Activated naive CD4-positive, alpha-beta T cell treated with anti-CD3 and anti-CD28 coated beads, Interleukin-2, amount 10 ng/mL, durations not matched to agents 7 days and 5 days (primary cell): ENCODE data around the gene C1R.
"Not testable (repeated sequence)": the region's sequence is repeated elsewhere in the genome, so short reads cannot be mapped to it uniquely, and the experiment has no call there.

Experiments
- CTCF ChIA-PET: fragments of 350-600 bp; sonication (Branson Sonifier 250); formaldehyde crosslinking; loops from one replicate; lab custom pipeline; 2021; ENCODE audit warnings: antibody characterized with exemption; lab: Charles Lee
- DNase-seq: peaks from one replicate; pipeline ENCODE4 v3.0.0-alpha.2; 2020
- H3K27ac Mint-ChIP-seq: one replicate; pipeline ENCODE4 v1.8.0; 2021; ENCODE audit warnings: mild to moderate bottlenecking, moderate library complexity, mixed read lengths
- H3K27me3 Mint-ChIP-seq: one replicate; pipeline ENCODE4 v1.8.0; 2021; ENCODE audit warnings: mild to moderate bottlenecking, mixed read lengths
- H3K36me3 Mint-ChIP-seq: one replicate; pipeline ENCODE4 v1.8.0; 2021; ENCODE audit warnings: mixed read lengths
- H3K4me1 Mint-ChIP-seq: one replicate; pipeline ENCODE4 v1.8.0; 2021; ENCODE audit warnings: mixed read lengths
- H3K4me3 Mint-ChIP-seq: one replicate; pipeline ENCODE4 v1.8.0; 2021; ENCODE audit warnings: mild to moderate bottlenecking, moderate library complexity, mixed read lengths
- H3K9me3 Mint-ChIP-seq: one replicate; pipeline ENCODE4 v1.8.0; 2021; ENCODE audit warnings: mixed read lengths

Gene C1R

DNA sequence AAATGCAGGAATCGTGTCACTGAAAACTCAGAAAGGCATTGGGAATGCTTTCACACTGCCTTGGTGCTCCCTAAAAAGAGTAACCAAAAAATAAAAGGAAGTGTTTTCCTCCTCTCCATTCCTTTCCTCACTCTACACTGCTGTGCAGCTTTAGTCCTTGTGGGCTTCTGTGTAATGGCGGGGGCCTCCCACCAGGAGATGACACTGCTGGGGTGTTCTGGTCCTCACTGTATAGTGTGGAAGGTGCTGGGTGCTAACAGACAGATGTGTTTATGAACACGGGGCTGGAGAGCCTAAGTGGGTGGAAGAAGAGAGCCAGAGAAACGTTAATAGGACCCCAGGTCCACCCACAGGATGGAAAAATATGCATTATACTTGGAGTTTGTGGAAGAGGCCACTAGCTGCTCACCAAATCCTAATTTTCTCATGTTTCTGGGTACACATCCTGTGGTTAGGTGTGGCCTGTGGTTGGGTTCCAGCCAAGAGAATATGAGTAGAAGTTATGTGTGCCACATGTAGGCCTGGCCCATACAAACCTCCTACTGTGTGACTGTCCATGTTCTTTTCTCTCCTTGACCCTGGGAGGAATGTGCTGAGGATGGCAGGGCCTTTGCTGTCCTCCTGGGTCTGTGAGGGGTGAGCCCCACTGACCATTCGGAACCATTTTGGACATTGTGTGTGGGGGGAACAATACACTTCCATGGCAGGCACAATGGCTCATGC is 45.7 kb downstream of the C1R start:
- peaks cover 2% of the 10 kb centered on the region for H3K36me3 Mint-ChIP-seq
- peaks cover 2% of the 10 kb centered on the region for H3K9me3 Mint-ChIP-seq
- H3K4me1 Mint-ChIP-seq: peaks cover 31% of the 10 kb centered on the region
- no peak for DNase-seq
- H3K27me3 Mint-ChIP-seq: peaks cover 10% of the 10 kb centered on the region
- H3K4me3 Mint-ChIP-seq: no peak overlapping the region
- H3K27ac Mint-ChIP-seq: no peak overlapping the region
- CTCF ChIA-PET: interaction anchor here (1.0 kb wide), 1 partner anchor 45 kb away, joined by 3 read pairs; no protein-coding TSS in a partner anchor

DNA sequence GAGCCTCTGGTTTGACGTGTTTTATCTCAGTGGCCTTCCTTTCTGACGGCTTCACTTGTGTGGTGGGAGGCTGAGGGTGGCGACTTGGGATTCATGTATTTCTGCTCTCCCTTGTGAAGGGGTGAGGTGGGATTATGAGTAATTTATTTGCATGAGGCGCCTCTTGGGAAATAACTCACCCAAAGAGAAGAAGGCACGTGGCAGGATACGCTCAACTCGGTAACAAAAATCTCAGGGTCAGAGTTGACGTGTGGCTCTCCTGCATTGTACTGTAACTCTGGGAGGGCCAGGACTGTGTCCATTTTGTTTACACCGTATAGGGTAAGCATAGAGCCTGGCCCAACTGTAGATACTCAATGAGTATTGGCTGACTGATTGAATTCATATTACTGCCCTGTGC is 46.3 kb downstream of the C1R start:
- Mint-ChIP-seq H3K9me3 (peaks cover 2% of the 10 kb centered on the region), H3K36me3 (peaks cover 2% of the 10 kb centered on the region), H3K27ac (no peak overlapping the region), H3K4me1 (peaks cover 31% of the 10 kb centered on the region), H3K27me3 (peaks cover 6% of the 10 kb centered on the region), H3K4me3 (no peak overlapping the region)
- DNase-seq: no peak
- CTCF ChIA-PET: no interaction called here

DNA sequence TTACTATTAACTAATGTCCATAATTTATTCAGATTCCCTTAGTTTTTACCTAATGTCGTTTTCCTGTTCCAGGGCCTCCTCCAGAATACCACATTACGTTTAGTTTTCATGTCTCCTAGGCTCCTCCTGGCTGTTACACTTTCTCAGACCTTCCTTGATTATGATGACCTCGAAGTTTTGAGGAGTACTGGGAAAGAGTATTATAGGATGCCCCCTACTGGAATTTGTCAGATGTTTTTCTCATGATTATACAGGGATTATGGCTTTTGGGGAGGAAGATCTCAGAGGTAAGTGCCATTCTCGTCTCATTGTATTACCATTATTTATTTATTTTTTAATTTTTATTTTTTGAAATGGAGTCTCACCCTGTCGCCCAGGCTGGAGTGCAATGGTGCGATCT is 49.4 kb downstream of the C1R start:
- peaks cover 3% of the 10 kb centered on the region for H3K27me3 Mint-ChIP-seq
- no peak overlapping the region for H3K4me3 Mint-ChIP-seq
- CTCF ChIA-PET: interaction anchor here (1.5 to 1.7 kb wide), 2 partner anchors 18 to 68 kb away, joined by 3 read pairs; no protein-coding TSS in a partner anchor
- no peaks in the 10 kb centered on the region for H3K9me3 Mint-ChIP-seq
- peaks cover 22% of the 10 kb centered on the region for H3K4me1 Mint-ChIP-seq
- H3K27ac Mint-ChIP-seq: no peak overlapping the region
- DNase-seq: no peak
- H3K36me3 Mint-ChIP-seq: no peaks in the 10 kb centered on the region

DNA sequence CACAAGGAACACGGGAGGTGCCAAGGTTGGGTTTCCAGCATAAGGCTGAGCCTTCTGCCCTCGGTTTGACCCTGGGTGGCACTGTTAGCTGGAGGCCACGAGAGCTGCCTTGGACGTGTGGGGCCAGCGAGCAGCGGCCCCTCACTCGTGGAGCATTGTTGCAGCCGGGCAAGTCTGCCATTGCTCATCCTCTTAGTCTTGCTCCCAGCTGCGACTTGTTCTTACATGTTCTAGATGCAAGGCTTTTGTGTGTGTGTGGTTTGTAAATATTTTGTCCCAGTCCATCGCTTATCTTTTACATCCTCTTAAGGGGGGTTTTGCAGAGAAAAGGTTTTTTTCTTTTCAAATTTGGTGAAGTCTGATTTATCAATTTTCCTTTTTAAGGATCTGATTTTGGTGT is 52.8 kb downstream of the C1R start:
- Mint-ChIP-seq H3K4me3 (no peak overlapping the region), H3K27me3 (peaks cover 3% of the 10 kb centered on the region), H3K36me3 (no peaks in the 10 kb centered on the region), H3K9me3 (no peaks in the 10 kb centered on the region), H3K27ac (no peak overlapping the region), H3K4me1 (no peaks in the 10 kb centered on the region)
- CTCF ChIA-PET: no interaction called here
- DNase-seq: no peak

DNA sequence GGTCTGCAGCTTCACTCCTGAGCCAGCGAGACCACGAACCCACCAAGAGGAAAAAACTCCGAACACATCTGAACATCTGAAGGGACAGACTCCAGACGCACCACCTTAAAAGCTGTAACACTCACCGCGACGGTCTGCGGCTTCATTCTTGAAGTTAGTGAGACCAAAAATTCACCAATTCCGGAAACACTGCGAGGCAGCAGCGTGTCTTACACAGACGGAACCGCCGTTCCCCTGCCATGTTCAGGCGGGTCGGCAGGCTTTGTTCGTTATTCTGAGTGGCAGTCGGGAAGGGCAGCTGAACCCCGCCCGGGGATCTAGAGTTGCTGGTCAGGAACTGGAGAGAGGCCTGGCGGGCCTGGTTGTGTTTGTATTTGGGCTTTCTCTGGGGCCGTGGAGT is 53.7 kb downstream of the C1R start:
- peaks cover 8% of the 10 kb centered on the region for H3K27me3 Mint-ChIP-seq
- CTCF ChIA-PET: interaction anchor here (0.6 kb wide), 1 partner anchor 106 kb away, joined by 3 read pairs; no protein-coding TSS in a partner anchor
- no peak overlapping the region for H3K4me3 Mint-ChIP-seq
- no peaks in the 10 kb centered on the region for H3K36me3 Mint-ChIP-seq
- H3K9me3 Mint-ChIP-seq: no peaks in the 10 kb centered on the region
- H3K4me1 Mint-ChIP-seq: no peaks in the 10 kb centered on the region
- H3K27ac Mint-ChIP-seq: no peak overlapping the region
- DNase-seq: no peak

DNA sequence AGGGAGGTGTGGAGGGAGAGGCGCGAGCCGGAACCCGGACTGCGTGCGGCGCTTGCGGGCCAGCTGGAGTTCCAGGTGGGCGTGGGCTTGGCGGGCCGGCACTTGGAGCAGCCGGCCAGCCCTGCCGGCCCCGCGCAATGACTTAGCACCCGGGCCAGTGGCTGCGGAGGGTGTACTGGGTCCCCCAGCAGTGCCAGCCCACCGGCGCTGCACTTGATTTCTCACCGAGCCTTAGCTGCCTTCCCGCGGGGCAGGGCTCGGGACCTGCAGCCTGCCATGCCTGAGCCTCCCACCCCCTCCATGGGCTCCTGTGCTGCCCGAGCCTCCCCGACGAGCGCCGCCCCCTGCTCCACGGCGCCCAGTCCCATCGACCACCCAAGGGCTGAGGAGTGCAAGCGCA is 54.8 kb downstream of the C1R start:
- CTCF ChIA-PET, DNase-seq, H3K27ac Mint-ChIP-seq, H3K4me1 Mint-ChIP-seq, H3K9me3 Mint-ChIP-seq, H3K4me3 Mint-ChIP-seq, H3K36me3 Mint-ChIP-seq: not testable (repeated sequence)
- peaks cover 18% of the 10 kb centered on the region for H3K27me3 Mint-ChIP-seq

DNA sequence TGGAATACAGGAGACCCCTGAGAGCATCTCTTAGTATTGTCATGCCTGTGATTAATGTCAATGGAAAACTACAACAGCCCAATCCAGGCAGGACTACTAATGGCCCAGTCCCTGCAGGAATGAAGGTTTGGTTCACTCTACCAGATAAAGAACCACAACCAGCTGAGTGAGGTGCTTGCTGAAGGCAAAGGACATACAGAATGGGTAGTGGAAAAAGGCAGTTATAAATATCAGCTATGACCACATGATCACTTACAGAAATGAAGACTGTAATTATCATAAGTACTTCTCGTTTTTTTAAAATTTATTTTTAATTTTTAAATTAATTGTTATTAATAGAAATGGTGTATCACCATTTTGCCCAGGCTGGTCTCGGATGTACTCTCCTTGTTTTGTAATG is 56.8 kb downstream of the C1R start:
- no peaks in the 10 kb centered on the region for H3K9me3 Mint-ChIP-seq
- no peak for DNase-seq
- no peak overlapping the region for H3K27ac Mint-ChIP-seq
- H3K4me3 Mint-ChIP-seq: no peak overlapping the region
- H3K27me3 Mint-ChIP-seq: peaks cover 18% of the 10 kb centered on the region
- H3K36me3 Mint-ChIP-seq: no peaks in the 10 kb centered on the region
- CTCF ChIA-PET: no interaction called here
- H3K4me1 Mint-ChIP-seq: no peaks in the 10 kb centered on the region

DNA sequence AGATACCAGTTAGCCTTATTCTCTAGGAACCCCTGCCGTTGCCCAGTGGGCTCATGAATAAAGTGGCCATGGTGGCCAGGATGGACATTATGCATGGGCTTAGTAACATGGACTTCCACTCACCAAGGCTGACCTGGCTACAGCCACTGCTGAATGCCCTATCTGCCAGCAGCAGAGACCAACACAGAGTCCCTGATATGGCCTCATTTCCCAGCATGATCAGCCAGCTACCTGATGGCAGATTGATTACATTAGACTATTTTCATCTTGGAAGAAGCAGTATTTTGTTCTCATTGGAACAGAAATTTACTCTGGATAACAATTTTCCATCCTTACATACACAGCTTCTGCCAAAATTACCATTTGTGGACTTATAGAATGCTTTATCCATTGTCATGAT is 57.8 kb downstream of the C1R start:
- CTCF ChIA-PET: interaction anchor here (2.2 kb wide), 1 partner anchor 17 kb away, joined by 11 read pairs; the partner anchor contains the start of gene LPCAT3

DNA sequence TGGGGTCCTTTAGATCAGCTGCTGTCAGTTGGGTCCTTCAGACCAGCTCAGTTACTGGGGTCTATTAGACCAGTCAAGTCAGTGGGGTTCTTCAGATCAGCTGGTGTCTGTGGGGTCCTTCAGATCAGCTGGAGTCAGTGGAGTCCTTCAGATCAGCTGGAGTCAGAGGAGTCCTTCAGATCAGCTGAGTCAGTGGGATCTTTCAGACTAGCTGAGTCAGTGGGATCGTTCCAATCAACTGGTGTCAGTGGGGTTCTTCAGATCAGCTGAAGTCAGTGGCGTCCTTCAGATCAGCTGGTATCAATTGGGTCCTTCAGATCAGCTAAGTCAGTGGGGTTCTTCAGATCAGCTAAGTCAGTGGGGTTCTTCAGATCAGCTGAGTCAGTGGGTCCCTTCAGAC is 59.3 kb downstream of the C1R start:
- no peak overlapping the region for H3K4me3 Mint-ChIP-seq
- H3K4me1 Mint-ChIP-seq: no peaks in the 10 kb centered on the region
- no peak overlapping the region for H3K27ac Mint-ChIP-seq
- no peaks in the 10 kb centered on the region for H3K9me3 Mint-ChIP-seq
- H3K27me3 Mint-ChIP-seq: peaks cover 15% of the 10 kb centered on the region
- DNase-seq: no peak
- H3K36me3 Mint-ChIP-seq: no peaks in the 10 kb centered on the region
- CTCF ChIA-PET: interaction anchor here (1.1 to 2.2 kb wide), 3 partner anchors 15 to 27 kb away, joined by 4 to 11 read pairs (median 4); partner anchors contain the start of gene LPCAT3

More for the DNA sequence above, 57.8 kb downstream of the C1R start:
- H3K9me3 Mint-ChIP-seq: no peaks in the 10 kb centered on the region
- no peaks in the 10 kb centered on the region for H3K36me3 Mint-ChIP-seq
- no peak overlapping the region for H3K4me3 Mint-ChIP-seq
- no peak overlapping the region for H3K27ac Mint-ChIP-seq
- H3K27me3 Mint-ChIP-seq: peaks cover 15% of the 10 kb centered on the region
- no peak for DNase-seq
- H3K4me1 Mint-ChIP-seq: no peaks in the 10 kb centered on the region

DNA sequence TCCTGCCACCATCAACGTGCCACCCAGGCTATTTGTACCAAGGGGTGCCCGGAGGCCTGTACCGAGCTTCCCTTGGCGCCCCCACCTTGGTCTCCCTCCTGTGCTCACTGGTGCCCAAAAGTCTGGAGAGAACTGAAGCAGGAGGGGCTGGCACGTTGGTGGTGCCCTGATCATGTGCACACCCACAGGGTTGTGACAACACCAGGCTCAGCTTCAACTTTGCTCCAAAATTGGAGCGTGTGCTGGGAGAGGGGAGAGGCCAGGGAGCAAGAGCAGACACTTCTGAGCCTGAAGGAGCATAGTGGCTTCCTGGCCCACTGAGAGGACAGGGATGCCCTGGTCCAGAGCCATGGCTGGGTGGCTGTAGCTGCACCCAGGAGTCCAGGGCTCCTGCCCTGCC is 60.9 kb downstream of the C1R start:
- Mint-ChIP-seq H3K27me3 (peaks cover 23% of the 10 kb centered on the region), H3K4me3 (no peak overlapping the region), H3K27ac (no peak overlapping the region), H3K4me1 (no peaks in the 10 kb centered on the region), H3K9me3 (no peaks in the 10 kb centered on the region), H3K36me3 (no peaks in the 10 kb centered on the region)
- CTCF ChIA-PET: no interaction called here
- no peak for DNase-seq
